Upper lobe of left lung (tissue), 6 donors: ENCODE data around the gene TMC3. TPM values are rescaled to one million over a fixed set of nuclear protein-coding genes. Genes with fewer than 3 reads are reported as not detected.

Experiments used
- ATAC-seq, 2 donors: fragments of 200-7000 bp; cut with Tn5 transposase; one replicate each; pipeline ENCODE4 v1.9.1; 2022; ENCODE audit warnings: mild to moderate bottlenecking in 2 of 2, moderate library complexity in 2 of 2; ENCODE audit not compliant: low FRiP score in 2 of 2
- DNase-seq, 2 donors: peaks; one replicate each; pipeline ENCODE4 v3.0.0-alpha.2; 2019 to 2020
- H3K27ac ChIP-seq, 4 donors: fragments of 200-600 bp; sonication (generic); one replicate each; pipeline ENCODE4 v1.5.1; 2016 to 2019
- H3K27me3 ChIP-seq, 4 donors: fragments of 200-600 bp; sonication (generic); one replicate each; pipeline ENCODE4 v1.5.1; 2017 to 2019
- H3K36me3 ChIP-seq, 4 donors: fragments of 200-600 bp; sonication (generic); one replicate each; pipeline ENCODE4 v1.5.1; 2016 to 2019
- H3K4me1 ChIP-seq, 4 donors: fragments of 200-600 bp; sonication (generic); one replicate each; pipeline ENCODE4 v1.5.1; 2018 to 2019
- H3K4me3 ChIP-seq, 4 donors: fragments of 200-600 bp; sonication (generic); one replicate each; pipeline ENCODE4 v1.5.1; 2017 to 2019; ENCODE audit warnings: mild to moderate bottlenecking in 2 of 4, moderate library complexity in 1 of 4
- H3K9me3 ChIP-seq, 4 donors: fragments of 200-600 bp; sonication (generic); one replicate each; pipeline ENCODE4 v1.5.1; 2018 to 2019
- CTCF ChIP-seq, 6 experiments: fragments of 450-650 bp in 4 of 6; fragments of 200-600 bp in 2 of 6; sonication (generic) in 2 of 6; IDR thresholded peaks; one replicate each; pipeline ENCODE4 v1.5.1; 2016 to 2019; ENCODE audit warnings: antibody characterized with exemption in 6 of 6
- EP300 ChIP-seq, 4 donors: sonication (generic); formaldehyde crosslinking; IDR thresholded peaks; one replicate each; pipeline ENCODE4 v1.5.1; 2017; ENCODE audit warnings: antibody characterized with exemption in 4 of 4, control low read depth in 2 of 4
- POLR2A ChIP-seq, 4 donors: fragments of 450-650 bp; IDR thresholded peaks; one replicate each; pipeline ENCODE4 v1.5.1; 2016 to 2017; ENCODE audit warnings: antibody characterized with exemption in 4 of 4, mild to moderate bottlenecking in 2 of 4
- POLR2AphosphoS5 ChIP-seq, 2 donors: sonication (generic); formaldehyde crosslinking; IDR thresholded peaks; one replicate each; pipeline ENCODE4 v1.5.1; 2017; ENCODE audit warnings: antibody characterized with exemption in 2 of 2
- WGBS, 2 donors: methylation state at CpG; one replicate each; pipeline ENCODE4 v1.1.5; 2017 to 2018; 5-methylcytosine and 5-hydroxymethylcytosine counted together
- total RNA-seq, 6 donors: library from RNA; depleted of rRNA in 4 of 6; stranded (reverse); fragments of >200 nt in 4 of 6; gene quantifications; one replicate each; pipeline versions ENCODE4 v1.1.0 to v1.2.1, GENCODE V29; 2016 to 2021
- donor health status: DM: no; HTN: no; CAD: no; lungs with moderate emphysema.
- donor health status: DM: no; HTN: yes; CAD: no; lungs with severe emphysema.

Gene TMC3
- total RNA-seq, 6 donors from 2014 or later = not detected

- Histone ChIP-seq H3K27ac (peak overlapping the region; percentile 79 to 84 (median 83)), H3K9me3 (no peaks in the 10 kb centered on the region), H3K36me3 (peaks cover 0 to 58% (median 11%) of the 10 kb centered on the region in 4 donors), H3K4me1 (peaks cover 24 to 49% (median 36%) of the 10 kb centered on the region in 4 donors), H3K4me3 (no peak overlapping the region), H3K27me3 (no peaks in the 10 kb centered on the region)
- no peak for ATAC-seq
- no peak for DNase-seq
- whole genome bisulfite sequencing, 2 donors = 32% methylated on average over 2 of the region's 2 CpGs; no CpG with 5 or more reads in 1 of the 2 donors
- no peak for TF ChIP-seq EP300 (IDR thresholded peaks at IDR 0.05)
- no peak for TF ChIP-seq POLR2AphosphoS5 (IDR thresholded peaks at IDR 0.05)
Observed at GRCh38 chr15:81296186-81296585, 77.8 kb downstream of the TMC3 start.

- no peak for DNase-seq
- Histone ChIP-seq H3K4me1 (peaks cover 24 to 49% (median 33%) of the 10 kb centered on the region in 4 donors), H3K27ac (peak overlapping the region; percentile 79 to 84 (median 83))
Observed at GRCh38 chr15:81295486-81296121, 78.4 kb downstream of the TMC3 start.

GRCh38 chr15:81294516-81294880, 79.5 kb downstream of the TMC3 start:
- 51 to 55% methylated on average over 5 to 6 of the region's 6 CpGs for WGBS, 2 donors
- Histone ChIP-seq H3K4me1 (peaks cover 24 to 49% (median 32%) of the 10 kb centered on the region in 4 donors), H3K27ac (peak overlapping the region; percentile 45 to 83 (median 66)), H3K9me3 (no peaks in the 10 kb centered on the region), H3K36me3 (peaks cover 0 to 52% (median 4%) of the 10 kb centered on the region in 4 donors), H3K4me3 (no peak overlapping the region), H3K27me3 (no peaks in the 10 kb centered on the region)
- no peak for ATAC-seq
- DNase-seq = no peak
- no peak for TF ChIP-seq CTCF (IDR thresholded peaks at IDR 0.05)
- no peak for TF ChIP-seq POLR2AphosphoS5 (IDR thresholded peaks at IDR 0.05)
- TF ChIP-seq POLR2A (IDR thresholded peaks at IDR 0.05) = no peak
- no peak for TF ChIP-seq EP300 (IDR thresholded peaks at IDR 0.05)

More at GRCh38 chr15:81295486-81296121, 78.4 kb downstream of the TMC3 start:
- Histone ChIP-seq H3K36me3 (peaks cover 0 to 57% (median 9%) of the 10 kb centered on the region in 4 donors), H3K27me3 (no peaks in the 10 kb centered on the region), H3K9me3 (no peaks in the 10 kb centered on the region), H3K4me3 (no peak overlapping the region)
- WGBS, 2 donors = 55% methylated on average over 5 of the region's 5 CpGs
- no peak for ATAC-seq
- TF ChIP-seq CTCF (IDR thresholded peaks at IDR 0.05) (no peak), POLR2AphosphoS5 (IDR thresholded peaks at IDR 0.05) (no peak), EP300 (IDR thresholded peaks at IDR 0.05) (no peak), POLR2A (IDR thresholded peaks at IDR 0.05) (no peak)

- ATAC-seq = peak; percentile 26 to 62
- DNase-seq = peak in 1 of 2 donors; percentile 72
- no peaks in the 10 kb centered on the region for H3K9me3 ChIP-seq
- no peaks in the 10 kb centered on the region for H3K27me3 ChIP-seq
- TF ChIP-seq CTCF (IDR thresholded peaks at IDR 0.05) = peak in 1 of 6 experiments; percentile 8
- peak in 1 of 2 donors; percentile 22 for TF ChIP-seq POLR2AphosphoS5 (IDR thresholded peaks at IDR 0.05)
- TF ChIP-seq POLR2A (IDR thresholded peaks at IDR 0.05) = peak in 1 of 4 donors; percentile 6
- TF ChIP-seq EP300 (IDR thresholded peaks at IDR 0.05) = no peak
- peaks cover 0 to 50% (median 2%) of the 10 kb centered on the region in 4 donors for H3K36me3 ChIP-seq
- peaks cover 24 to 48% (median 32%) of the 10 kb centered on the region in 4 donors for H3K4me1 ChIP-seq
- H3K27ac ChIP-seq = peak overlapping the region; percentile 45 to 83 (median 66)
- no peak overlapping the region for H3K4me3 ChIP-seq
- WGBS, 2 donors = 36 to 45% methylated on average over 7 to 9 of the region's 9 CpGs
Observed at GRCh38 chr15:81293728-81294515, 80.1 kb downstream of the TMC3 start.

GRCh38 chr15:81292523-81293001, 81.5 kb downstream of the TMC3 start:
- no peak overlapping the region for H3K4me3 ChIP-seq
- H3K4me1 ChIP-seq = peaks cover 24 to 35% (median 32%) of the 10 kb centered on the region in 4 donors
- no peaks in the 10 kb centered on the region for H3K9me3 ChIP-seq
- 88 to 91% methylated on average over 9 to 11 of the region's 12 CpGs for WGBS, 2 donors
- ATAC-seq (no peak), DNase-seq (no peak)
- TF ChIP-seq POLR2A (IDR thresholded peaks at IDR 0.05) (no peak), POLR2AphosphoS5 (IDR thresholded peaks at IDR 0.05) (no peak), CTCF (IDR thresholded peaks at IDR 0.05) (no peak), EP300 (IDR thresholded peaks at IDR 0.05) (no peak)
- H3K27ac ChIP-seq = peak overlapping the region in 3 of 4 donors; percentile 45 to 83 (median 74)
- H3K36me3 ChIP-seq = peaks cover 0 to 46% (median 2%) of the 10 kb centered on the region in 4 donors
- H3K27me3 ChIP-seq = no peaks in the 10 kb centered on the region
